ENCODE data around the gene MACROD2.

The MACROD2 gene

GRCh38 chr20:15256676-15257568, 1261.6 kb downstream of the MACROD2 start:
- no peak for DNase-seq

- DNase-seq: no peak
Observed at GRCh38 chr20:15257569-15257870, 1262.2 kb downstream of the MACROD2 start.

GRCh38 chr20:15265581-15266309, 1270.4 kb downstream of the MACROD2 start:
- DNase-seq: no peak

- no peak for DNase-seq
Observed at GRCh38 chr20:15267935-15268334, 1272.6 kb downstream of the MACROD2 start.

- no peak for DNase-seq
Observed at GRCh38 chr20:15278041-15278440, 1282.7 kb downstream of the MACROD2 start.

- no peak for DNase-seq
Observed at GRCh38 chr20:15287329-15287728, 1292.0 kb downstream of the MACROD2 start.

GRCh38 chr20:15288106-15288505, 1292.8 kb downstream of the MACROD2 start:
- DNase-seq: no peak

GRCh38 chr20:15289337-15289736, 1294.0 kb downstream of the MACROD2 start:
- DNase-seq: no peak

GRCh38 chr20:15292405-15292804, 1297.1 kb downstream of the MACROD2 start:
- no peak for DNase-seq

- DNase-seq: no peak
Observed at GRCh38 chr20:15296422-15296821, 1301.1 kb downstream of the MACROD2 start.

- DNase-seq: no peak
Observed at GRCh38 chr20:15297059-15297875, 1302.0 kb downstream of the MACROD2 start.

- no peak for DNase-seq
Observed at GRCh38 chr20:15302075-15302474, 1306.8 kb downstream of the MACROD2 start.

- peak; percentile 20 for DNase-seq
Observed at GRCh38 chr20:15310361-15310760, 1315.0 kb downstream of the MACROD2 start.

- DNase-seq: no peak
Observed at GRCh38 chr20:15316556-15316955, 1321.2 kb downstream of the MACROD2 start.

- no peak for DNase-seq
Observed at GRCh38 chr20:15317546-15318232, 1322.4 kb downstream of the MACROD2 start.

- DNase-seq: no peak
Observed at GRCh38 chr20:15318682-15319081, 1323.4 kb downstream of the MACROD2 start.

GRCh38 chr20:15319439-15319838, 1324.1 kb downstream of the MACROD2 start:
- DNase-seq: no peak

- DNase-seq: no peak
Observed at GRCh38 chr20:15320941-15321340, 1325.6 kb downstream of the MACROD2 start.

- no peak for DNase-seq
Observed at GRCh38 chr20:15327123-15327522, 1331.8 kb downstream of the MACROD2 start.

- DNase-seq: no peak
Observed at GRCh38 chr20:15328084-15328483, 1332.8 kb downstream of the MACROD2 start.

GRCh38 chr20:15332711-15333160, 1337.4 kb downstream of the MACROD2 start:
- DNase-seq: no peak

GRCh38 chr20:15333170-15333569, 1337.9 kb downstream of the MACROD2 start:
- DNase-seq: no peak

GRCh38 chr20:15336011-15336410, 1340.7 kb downstream of the MACROD2 start:
- no peak for DNase-seq

Measured in hematopoietic multipotent progenitor cell treated with erythropoietin and hydrocortisone succinate and interleukin-3 and kit ligand, for 6 days (in vitro differentiated cells).